Superior temporal gyrus (tissue), 1 donor: ENCODE results near the gene DNAH1.

ENCODE experiments used
- DNase-seq: peaks from one replicate; pipeline ENCODE4 v3.0.0-alpha.2; 2016; ENCODE audit errors: extremely low spot score

The DNAH1 gene

GRCh38 chr3:52357151-52358080 is 41.3 kb downstream of the DNAH1 start:
- DNase-seq = no peak

- no peak for DNase-seq
Observed at GRCh38 chr3:52358362-52358940, 42.3 kb downstream of the DNAH1 start.

GRCh38 chr3:52359116-52359855 is 43.2 kb downstream of the DNAH1 start:
- no peak for DNase-seq

- DNase-seq = no peak
Observed at GRCh38 chr3:52361011-52361410, 44.9 kb downstream of the DNAH1 start.

- DNase-seq = no peak
Observed at GRCh38 chr3:52361454-52361853, 45.3 kb downstream of the DNAH1 start.

- no peak for DNase-seq
Observed at GRCh38 chr3:52361898-52362297, 45.8 kb downstream of the DNAH1 start.

- DNase-seq = no peak
Observed at GRCh38 chr3:52364322-52365035, 48.4 kb downstream of the DNAH1 start.

- DNase-seq = peak; percentile 38
Observed at GRCh38 chr3:52366527-52366926, 50.4 kb downstream of the DNAH1 start.

GRCh38 chr3:52367891-52368880 is 52.1 kb downstream of the DNAH1 start:
- peak; percentile 40 for DNase-seq

- no peak for DNase-seq
Observed at GRCh38 chr3:52370531-52370930, 54.4 kb downstream of the DNAH1 start.

- no peak for DNase-seq
Observed at GRCh38 chr3:52372822-52373504, 56.8 kb downstream of the DNAH1 start.

- DNase-seq = no peak
Observed at GRCh38 chr3:52373676-52374075, 57.6 kb downstream of the DNAH1 start.

GRCh38 chr3:52374173-52374572 is 58.1 kb downstream of the DNAH1 start:
- DNase-seq = peak; percentile 15

GRCh38 chr3:52379610-52380009 is 63.5 kb downstream of the DNAH1 start:
- DNase-seq = no peak

- DNase-seq = no peak
Observed at GRCh38 chr3:52380023-52380422, 63.9 kb downstream of the DNAH1 start.

- no peak for DNase-seq
Observed at GRCh38 chr3:52381623-52382022, 65.5 kb downstream of the DNAH1 start.

GRCh38 chr3:52383446-52383845 is 67.3 kb downstream of the DNAH1 start:
- no peak for DNase-seq

- no peak for DNase-seq
Observed at GRCh38 chr3:52384019-52384761, 68.1 kb downstream of the DNAH1 start.

GRCh38 chr3:52385157-52385556 is 69.0 kb downstream of the DNAH1 start:
- DNase-seq = no peak
